ENCODE data around the gene OSGEPL1.
"Not testable (repeated sequence)": the region's sequence is repeated elsewhere in the genome, so short reads cannot be mapped to it uniquely, and the experiment has no call there.

Gene OSGEPL1, protein sequence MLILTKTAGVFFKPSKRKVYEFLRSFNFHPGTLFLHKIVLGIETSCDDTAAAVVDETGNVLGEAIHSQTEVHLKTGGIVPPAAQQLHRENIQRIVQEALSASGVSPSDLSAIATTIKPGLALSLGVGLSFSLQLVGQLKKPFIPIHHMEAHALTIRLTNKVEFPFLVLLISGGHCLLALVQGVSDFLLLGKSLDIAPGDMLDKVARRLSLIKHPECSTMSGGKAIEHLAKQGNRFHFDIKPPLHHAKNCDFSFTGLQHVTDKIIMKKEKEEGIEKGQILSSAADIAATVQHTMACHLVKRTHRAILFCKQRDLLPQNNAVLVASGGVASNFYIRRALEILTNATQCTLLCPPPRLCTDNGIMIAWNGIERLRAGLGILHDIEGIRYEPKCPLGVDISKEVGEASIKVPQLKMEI
- total RNA-seq: 10.9 to 19.2 (median 16.3) reads per million in 4 experiments

DNA sequence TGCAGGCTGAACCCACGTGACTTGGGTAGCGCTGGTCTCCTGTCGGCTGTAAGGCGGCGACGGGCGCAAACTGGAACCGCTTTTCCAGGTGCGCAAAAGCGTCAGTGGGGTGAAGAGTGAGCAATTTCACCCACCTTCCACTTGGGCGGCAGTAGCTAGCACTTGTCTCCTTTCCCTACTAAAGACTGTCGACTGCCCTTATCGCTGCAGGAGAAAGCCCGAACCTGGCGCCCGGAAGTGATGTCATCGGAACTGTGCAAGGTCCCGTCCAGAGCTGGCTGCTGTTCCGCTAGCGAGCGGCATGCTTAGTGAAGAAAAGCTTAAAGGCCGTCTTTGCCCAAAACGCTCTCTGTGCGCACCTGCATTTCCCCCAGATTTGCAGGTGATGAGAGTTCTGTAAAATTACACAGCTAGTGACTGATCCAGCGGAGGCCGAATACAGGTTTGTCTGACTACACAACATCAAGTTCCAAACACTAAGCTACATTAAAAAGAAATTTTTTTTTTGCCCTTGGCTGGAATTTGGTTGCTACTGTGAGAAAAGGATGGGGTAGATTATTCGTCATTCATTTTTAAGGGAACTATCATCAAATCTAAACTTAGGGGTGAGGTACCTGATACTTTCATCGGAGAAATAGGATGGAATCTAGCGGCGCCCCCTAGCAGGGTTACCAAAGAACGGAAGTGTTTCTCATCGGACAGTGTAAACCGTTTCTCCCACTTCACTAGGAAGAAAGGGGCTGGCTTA is at the start of gene OSGEPL1:
TSS of gene OSGEPL1 (minus strand) at position 242 of the 748 bp plus-strand sequence. CDS start 1,152 bp downstream, outside the sequence.
- peak; percentile 85 for DNase-seq

DNA sequence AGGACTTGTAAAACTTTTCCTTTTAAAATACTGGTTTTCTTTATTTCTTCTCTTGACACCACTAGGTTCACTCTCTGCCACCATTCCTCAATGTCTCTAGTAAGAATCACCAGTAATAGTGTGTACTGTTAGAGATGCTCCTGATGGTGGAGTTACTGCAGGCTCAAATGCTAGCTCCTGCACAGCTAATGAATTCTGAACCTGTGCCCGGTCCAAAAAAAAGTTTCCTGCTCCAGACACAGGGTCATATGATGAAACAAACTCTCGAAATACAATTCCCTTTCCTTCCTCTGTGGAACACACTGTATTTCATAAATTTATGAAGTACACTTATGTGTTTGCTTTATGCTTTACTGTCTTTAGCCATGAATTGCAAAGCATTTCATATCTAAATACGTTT is 40.8 kb upstream of the OSGEPL1 start:
- no peak for DNase-seq

DNA sequence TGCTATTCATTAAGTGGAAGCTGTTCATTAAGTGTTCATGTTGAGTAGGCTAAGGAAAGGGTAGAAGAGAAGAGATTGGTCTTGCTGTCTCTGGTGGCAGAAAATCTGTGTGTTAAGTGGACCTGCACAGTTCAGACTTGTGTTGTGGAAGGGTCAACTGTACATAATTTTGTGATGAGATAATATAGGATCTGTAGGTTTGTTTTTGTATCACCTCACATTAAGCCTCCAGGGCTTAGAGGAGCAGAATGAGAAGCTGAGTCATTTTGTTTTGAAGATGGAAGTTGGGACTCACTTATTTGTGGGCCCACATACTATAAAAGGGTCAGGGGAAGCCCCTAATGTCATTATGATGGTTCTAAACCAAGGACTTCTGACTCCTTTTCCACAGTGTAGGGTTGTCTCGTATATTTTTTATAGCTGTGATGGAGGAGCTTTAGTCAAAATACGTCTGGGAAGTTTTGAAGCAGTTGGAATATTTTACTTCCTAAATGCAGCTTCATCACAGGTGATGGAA is 39.9 kb upstream of the OSGEPL1 start:
- DNase-seq: no peak

DNA sequence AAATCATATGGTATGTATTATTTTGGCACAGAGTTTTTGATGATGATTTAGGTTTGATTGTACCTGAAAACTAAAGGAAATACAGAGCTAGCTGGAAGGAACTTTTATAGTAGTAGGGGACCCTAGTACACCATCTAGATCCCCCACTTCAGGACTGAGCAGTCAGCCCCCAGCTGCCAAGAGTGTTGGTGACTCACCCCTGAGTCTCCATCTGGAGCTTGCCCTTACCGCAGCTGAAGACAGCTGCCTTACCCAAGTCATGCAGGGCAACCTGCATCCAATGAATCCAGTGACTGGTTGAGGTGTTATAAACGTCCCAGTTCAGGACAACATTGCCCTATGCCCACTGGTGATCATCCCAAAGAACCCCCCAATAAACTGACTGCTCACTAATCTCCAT is 36.9 kb upstream of the OSGEPL1 start:
- peak; percentile 1 for DNase-seq

DNA sequence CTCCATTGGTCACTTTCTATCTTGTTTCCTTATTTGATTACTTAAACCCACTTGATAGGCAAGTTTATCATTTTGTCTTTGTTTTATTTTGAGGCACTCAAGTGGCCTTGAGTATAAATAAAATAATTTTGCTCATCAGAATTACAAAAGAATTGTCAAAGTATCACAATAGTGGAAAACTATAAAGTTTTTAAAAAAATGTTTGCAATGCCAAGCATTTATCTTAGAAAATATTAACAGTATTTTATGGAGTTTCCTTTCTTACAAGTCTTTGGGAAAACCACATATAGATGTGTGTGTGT is 36.4 kb upstream of the OSGEPL1 start:
- DNase-seq: no peak

DNA sequence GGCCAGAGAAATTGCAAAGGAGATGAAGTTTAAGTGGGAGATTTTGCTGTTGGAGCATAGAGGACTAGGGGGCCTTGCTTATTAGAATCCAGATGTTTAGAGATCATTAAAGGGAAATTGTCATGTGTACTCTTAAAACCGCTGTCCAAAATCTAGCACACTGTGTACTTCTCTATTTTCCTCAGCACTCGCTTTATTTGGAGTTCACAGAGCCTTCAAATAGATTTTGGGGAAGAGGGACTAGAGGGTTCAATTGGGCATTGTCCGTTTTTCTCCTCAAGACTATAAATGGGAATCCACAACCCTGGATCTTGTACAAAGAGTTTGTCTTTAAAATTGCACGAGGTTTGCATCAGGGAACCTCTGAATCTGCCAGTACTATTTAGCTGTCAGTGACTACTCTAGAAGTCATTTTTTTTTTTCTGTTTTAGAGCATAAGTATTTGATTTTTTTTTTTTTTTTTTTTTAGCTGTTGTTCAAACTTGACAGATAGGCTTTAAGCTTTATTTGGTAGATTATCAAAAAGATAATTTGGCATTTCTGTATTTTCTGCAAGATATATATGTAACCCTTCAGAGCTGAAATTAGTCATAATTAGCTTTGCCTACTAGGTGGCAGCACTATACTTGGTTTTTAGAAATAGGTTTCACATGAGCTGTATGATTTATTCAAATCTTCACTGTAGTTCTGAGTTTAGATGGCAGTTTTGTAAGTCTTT is 35.9 kb upstream of the OSGEPL1 start:
- no peak for DNase-seq

DNA sequence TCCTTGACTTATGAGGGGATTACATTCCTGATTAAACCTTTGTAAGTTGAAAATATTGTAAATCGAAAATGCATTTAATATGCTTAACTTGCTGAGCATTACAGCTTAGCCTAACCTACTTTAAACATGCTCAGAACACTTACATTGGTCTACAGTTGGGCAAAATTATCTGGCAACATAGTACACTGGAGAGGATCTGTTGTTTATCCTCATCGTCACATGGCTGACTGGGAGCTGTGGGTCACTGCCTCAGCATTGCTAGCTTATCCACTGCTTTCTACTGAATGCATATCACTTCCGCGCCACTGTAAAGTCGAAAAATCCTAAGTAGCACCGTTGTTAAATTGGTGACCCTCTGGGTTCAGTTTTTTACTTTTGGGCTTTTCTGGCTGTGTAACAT is 35.3 kb upstream of the OSGEPL1 start:
- no peak for DNase-seq

DNA sequence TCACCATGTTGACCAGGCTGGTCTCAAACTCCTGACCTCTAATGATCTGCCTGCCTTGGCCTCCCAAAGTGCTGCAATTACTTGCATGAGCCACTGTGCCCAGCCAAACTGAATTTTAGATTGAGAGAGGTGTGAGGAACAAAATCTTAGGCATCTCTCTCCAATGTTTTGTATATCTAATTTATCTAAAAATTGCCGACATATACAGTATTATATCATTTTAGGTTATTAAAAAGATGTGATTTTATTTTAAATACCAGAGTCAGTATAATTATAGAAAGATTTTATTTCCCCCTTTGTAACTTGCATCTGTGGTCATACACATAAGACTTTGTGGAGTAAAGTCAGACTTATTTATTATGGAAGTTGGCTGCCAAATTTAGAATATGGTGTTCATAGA is 31.7 kb upstream of the OSGEPL1 start:
- DNase-seq: no peak

DNA sequence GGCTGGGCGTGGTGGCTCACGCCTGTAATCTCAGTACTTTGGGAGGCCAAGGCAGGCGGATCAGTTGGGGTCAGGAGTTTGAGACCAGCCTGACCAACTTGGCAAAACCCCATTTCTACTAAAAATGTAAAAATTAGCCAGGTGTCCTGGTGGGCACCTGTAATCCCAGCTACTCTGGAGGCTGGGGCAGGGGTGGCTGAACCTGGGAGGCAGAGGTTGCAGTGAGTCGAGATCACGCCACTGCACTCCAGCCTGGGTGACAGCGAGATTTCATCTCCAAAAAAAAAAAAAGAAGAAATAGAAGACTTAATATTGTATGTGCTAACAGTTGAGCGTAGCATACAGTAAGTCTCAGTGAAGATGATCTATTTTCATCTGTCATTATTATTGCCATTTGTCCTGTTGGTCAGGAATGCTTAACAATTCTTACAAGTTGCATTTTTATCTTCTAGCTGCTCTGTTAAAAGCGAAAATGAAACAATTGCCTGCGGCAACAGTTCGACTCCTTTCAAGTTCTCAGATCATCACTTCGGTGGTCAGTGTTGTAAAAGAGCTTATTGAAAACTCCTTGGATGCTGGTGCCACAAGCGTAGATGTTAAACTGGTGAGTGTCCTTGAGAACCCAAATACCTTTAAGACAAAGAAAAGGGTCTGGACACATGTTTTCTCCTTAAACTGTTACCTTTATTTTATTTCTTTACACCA is 28.9 kb upstream of the OSGEPL1 start:
- no peak for DNase-seq

DNA sequence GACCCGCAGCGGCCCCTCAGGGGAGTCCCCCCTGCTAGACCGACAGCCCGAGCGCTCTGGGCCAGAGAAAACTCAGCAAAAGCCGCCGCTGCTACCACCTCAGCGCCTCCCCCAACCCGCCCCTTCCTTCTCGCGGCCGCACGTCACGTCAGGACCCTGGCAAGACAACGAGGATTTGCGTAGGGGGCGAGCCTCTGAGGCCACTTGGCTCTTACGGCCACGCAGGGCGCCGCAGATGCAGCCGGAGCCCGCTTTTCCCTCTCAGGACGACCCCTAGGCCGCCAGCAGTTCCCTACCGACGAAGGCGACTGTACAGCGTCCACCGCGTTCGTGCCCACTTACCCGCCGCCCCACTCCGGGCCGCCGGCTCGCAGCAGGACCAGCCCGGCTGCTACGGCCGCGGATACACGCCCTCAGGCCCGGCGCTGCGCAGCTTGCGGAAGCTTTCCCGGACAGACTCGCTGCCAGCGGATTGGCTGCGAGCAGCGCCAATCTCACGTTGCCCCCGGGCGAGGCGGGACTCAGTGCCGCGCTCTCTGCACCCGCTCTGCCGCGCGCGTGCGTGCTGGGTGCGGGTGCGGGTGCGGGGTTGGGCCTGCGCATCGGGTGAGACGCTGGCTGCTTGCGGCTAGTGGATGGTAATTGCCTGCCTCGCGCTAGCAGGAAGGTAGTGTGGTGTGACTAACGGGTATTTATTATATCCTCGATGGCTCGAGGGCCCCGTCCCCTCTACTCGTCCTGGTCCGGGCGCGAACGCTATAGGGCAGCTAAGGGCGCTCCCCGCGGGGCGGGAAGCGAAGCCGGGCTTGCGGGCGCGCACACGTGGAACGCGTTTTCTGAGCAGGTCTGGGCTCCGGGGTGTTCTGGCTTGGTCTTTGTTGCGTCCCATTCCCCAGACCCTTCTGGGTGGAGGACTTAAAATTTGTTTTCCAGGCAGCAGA is 21.6 kb upstream of the OSGEPL1 start, which contains the start of the genes ORMDL1 and PMS1:
TSS of gene ORMDL1 (minus strand) at position 413 of the 941 bp plus-strand sequence. CDS start 1,744 bp downstream, outside the sequence.
TSS of gene PMS1 (plus strand) at position 524 of the 941 bp plus-strand sequence. CDS start 7,360 bp downstream, outside the sequence.
- DNase-seq: peak; percentile 90

DNA sequence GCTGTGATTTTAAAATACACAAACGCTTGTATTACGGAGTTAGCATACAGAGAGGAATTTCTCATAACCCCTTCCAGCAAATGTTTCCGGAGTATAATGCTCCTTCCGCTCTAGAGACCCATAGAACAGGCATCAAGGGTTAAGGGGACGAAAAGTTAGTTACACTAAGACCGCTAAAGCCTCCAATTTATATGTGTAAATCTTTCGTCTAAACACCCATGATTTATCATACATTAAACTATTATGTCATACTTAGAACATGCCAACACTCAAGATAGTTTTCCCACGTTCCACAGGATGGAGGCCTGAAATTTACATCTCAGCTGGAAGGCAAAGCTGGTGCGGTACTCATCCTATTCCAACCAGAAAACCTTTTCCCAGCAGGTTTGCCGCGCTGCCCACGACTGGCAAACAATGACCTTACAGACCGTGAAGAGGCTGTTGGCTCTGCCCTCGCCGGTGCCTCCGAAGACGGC is 20.9 kb upstream of the OSGEPL1 start:
- no peak for DNase-seq

DNA sequence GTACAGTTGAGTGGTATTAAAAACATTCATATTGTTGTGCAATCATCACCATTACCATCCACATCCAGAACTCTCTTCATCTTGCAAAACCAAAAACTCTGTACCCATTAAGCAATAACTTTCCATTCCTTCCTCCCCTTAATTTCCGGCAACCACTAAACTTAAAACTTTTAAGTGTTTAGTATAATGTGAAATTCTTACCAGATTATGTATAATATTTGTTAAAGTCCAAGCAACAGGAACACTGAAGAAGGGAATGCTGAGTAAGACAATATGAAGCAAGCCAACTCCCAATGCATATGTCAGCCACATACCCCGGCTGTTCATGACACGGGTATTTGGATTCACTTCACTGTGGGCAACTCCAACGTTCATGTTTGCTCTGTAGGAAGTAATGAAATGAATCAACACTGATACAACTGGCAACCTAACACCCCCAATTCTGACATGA is 19.7 kb upstream of the OSGEPL1 start:
- DNase-seq: no peak

DNA sequence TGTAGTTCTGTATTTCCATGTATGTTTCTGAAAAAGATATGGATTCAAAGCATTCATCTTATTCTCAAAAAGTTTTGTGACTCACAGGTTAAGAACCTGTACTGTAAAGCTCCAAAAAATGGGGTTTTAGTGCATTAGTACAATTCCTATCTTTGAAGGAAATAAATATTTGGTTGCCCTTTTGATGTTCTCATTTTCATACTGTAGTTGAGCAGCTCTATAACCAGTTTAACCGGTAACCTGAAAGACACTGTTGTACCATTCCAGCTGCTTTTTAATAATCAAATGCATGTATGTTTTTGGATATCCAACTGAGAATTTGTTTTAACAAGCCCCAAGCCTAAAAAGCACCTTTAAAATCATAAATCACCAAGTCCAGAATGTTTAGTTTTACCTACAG is 9.6 kb upstream of the OSGEPL1 start:
- DNase-seq: no peak

DNA sequence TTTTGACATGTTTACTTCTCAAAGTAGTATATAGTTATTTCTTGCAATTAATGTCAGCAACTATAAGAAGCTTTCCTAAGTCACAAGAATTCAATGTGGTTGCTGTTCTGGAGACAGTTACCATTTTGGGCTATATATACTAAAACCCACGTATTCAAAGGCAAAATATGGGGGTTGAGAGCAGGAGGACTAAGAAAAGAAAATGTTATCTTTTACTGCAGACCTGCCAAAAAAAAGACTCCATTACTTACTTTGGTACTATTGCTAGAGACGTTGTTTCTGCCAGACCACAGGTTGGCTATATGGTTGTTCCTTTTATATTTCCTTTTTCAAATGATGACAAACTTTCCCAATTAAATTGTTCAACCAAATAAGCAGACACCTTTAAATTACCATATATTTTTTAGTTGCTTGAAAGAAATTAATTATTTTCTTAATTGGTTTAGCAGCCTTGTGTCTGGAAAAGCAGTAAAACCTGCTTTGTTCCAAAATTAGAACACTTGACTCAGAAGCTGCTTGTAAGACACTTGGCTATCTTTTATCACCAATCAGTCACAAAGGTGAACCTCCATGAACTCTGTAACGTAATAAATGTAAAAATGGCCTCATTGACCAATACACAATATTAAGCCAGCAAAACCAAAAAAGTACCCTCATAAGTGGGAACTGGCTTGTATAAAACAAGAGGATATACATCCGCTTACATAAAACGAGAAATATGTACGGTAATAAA is 8.2 kb upstream of the OSGEPL1 start:
- DNase-seq: no peak

DNA sequence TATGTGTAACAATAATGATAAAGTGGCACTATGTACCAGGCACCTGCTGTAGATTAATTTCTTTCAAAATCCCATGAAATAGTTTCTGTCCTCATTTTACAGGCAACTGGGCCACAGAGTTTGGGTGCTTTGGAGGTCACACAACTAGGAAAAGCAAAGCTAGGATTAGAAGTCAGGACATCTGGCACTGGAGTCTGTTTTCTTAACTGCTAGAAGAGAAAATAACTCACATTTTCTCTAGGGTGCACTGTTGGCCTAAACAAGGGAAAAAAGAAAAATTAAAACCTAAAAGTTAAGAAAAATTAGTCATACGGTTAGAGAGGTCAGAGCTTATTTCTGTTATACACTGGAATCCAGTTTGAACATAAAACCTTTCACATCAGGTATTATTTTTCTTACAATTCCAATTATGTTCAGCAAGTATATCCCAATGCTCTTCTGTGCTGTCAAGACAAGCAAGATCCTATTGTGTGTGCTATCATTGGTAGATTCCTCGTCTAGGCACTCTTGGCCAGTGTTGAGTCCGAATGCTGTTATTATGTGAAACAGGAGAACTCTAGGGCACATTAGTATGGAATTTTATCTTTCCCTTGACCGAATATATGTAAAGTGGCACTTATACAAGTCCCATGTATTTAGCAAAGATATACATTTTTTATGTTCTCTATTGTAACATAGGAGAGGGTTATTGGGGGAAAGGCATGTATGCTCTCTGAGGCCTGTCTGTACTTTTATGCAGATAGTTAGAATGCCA is 1.5 kb upstream of the OSGEPL1 start:
- no peak for DNase-seq

DNA sequence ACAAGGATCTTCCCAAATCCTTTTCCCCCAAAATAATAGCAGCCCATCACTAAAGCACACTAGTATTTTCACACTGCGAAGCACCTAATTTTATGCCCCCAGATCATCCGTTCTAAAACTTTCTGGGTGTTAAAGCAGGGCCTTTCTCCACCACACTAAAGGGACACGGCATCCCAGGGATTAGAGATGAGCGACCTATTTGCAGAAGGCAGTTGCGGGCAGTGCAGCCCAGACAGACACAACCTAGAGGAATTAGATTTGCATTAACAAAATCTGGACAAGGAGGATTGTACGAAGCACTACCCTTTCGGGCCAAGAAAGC is 402 bp downstream of the OSGEPL1 start:
- DNase-seq: no peak

DNA sequence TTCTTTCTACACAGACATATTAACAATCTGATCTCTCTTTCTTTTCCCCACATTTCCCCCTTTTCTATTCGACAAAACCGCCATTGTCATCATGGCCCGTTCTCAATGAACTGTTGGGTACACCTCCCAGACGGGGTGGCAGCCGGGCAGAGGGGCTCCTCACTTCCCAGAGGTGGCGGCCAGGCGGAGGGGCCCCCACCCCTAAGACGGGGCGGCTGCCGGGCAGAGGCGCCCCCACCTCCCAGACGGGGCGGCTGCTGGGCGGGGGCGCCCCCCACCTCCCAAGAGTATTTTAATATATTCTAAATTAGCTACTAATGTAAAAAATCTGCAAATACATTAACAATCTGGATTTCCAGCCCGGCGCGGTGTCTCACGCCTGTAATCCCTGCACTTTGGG is 2.4 kb downstream of the OSGEPL1 start:
- not testable (repeated sequence) for DNase-seq

DNA sequence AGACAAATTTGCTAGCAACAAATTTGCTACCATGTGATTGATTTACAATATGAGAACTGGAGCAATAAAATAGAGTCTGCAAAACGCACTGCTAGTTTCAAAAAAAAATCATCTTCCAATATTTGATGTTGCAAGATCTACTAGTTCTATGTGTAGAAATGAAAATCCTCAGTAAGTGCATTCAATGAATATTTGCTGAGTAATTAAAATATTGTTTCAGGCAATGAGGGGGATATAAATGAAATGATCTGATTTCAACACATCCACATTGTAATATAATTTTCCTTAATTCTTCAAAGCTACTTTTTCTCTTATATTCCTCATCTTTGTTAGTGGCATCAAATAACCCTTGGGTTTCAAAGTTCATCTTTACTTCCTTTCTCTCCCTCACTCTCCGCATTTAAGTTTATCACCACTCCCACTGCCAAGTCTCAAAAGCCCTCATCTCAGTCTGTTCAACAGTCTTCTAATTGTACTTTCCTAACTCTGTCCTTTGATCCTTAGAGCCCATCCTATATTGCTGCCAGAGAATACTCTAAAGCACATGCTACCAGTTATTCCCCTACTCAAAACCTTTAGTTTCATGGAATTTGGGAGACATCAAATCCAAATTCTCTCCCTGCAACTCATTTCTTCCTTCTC is 6.2 kb downstream of the OSGEPL1 start:
- DNase-seq: no peak

DNA sequence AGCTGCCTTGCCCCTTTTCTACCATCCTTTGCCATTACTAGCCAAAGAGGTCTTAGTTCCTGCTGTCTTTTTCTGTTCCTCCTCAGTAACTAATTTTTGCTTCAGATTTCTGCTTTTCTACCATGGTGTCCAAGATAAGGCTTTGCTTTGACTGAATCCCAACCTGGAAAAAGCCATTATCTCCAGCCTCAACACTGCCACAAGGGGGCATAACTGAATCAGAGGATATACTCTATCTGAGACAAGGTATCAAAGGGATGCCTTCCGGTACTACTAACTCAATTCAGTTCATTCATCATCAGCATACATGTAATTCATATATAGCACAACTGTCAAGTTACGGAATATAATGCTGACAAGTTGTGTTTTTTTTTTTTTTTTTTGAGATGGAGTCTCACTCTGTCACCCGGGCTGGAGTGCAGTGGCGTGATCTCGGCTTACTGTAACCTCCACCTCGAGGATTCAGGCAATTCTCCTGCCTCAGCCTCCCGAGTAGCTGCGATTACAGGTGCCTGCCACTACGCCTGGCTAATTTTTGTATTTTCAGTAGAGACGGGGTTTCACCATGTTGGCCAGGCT is 11.4 kb downstream of the OSGEPL1 start:
- peak; percentile 3 for DNase-seq
